Spleen (tissue), 11 donors: ENCODE data around the gene PSMD12. TPM values are rescaled to one million over a fixed set of nuclear protein-coding genes. Genes with fewer than 3 reads are reported as not detected.

Source experiments
- DNase-seq: peaks from one replicate; pipeline ENCODE4 v3.0.0-alpha.2; 2020
- H3K27ac ChIP-seq, 8 donors: fragments of 200-600 bp; sonication (generic) in 7 of 8; 1 replicate in 4 of 8; 2 replicates in 4 of 8; pipeline versions ENCODE4 v1.5.0 to v1.8.0; 2016 to 2021; ENCODE audit warnings: inconsistent platforms in 4 of 8, mild to moderate bottlenecking in 4 of 8, moderate library complexity in 1 of 8
- H3K27me3 ChIP-seq, 7 donors: fragments of 200-600 bp; sonication (generic) in 6 of 7; replicated peaks in 1 of 7; 1 replicate in 4 of 7; 2 replicates in 3 of 7; pipeline versions ENCODE4 v1.5.0 to v1.8.0; 2016 to 2021; ENCODE audit warnings: inconsistent platforms in 3 of 7, mild to moderate bottlenecking in 1 of 7
- H3K36me3 ChIP-seq, 6 donors: fragments of 200-600 bp; sonication (generic) in 5 of 6; 1 replicate in 4 of 6; 2 replicates in 2 of 6; pipeline versions ENCODE4 v1.5.0 to v1.8.0; 2016 to 2021; ENCODE audit warnings: inconsistent platforms in 2 of 6
- H3K4me1 ChIP-seq, 6 donors: fragments of 200-600 bp; sonication (generic) in 5 of 6; 1 replicate in 3 of 6; 2 replicates in 3 of 6; pipeline versions ENCODE4 v1.5.0 to v1.8.0; 2016 to 2021; ENCODE audit warnings: inconsistent platforms in 3 of 6
- H3K4me3 ChIP-seq, 8 donors: fragments of 200-600 bp; sonication (generic) in 7 of 8; 1 replicate in 4 of 8; 2 replicates in 4 of 8; pipeline versions ENCODE4 v1.5.0 to v1.8.0; 2016 to 2021; ENCODE audit warnings: inconsistent platforms in 4 of 8, mild to moderate bottlenecking in 4 of 8, moderate library complexity in 2 of 8
- H3K9me3 ChIP-seq, 8 donors: fragments of 200-600 bp; sonication (generic) in 7 of 8; 1 replicate in 4 of 8; 2 replicates in 4 of 8; pipeline versions ENCODE4 v1.5.0 to v1.8.0; 2016 to 2021; ENCODE audit warnings: inconsistent platforms in 4 of 8
- POLR2A ChIP-seq, 3 donors: fragments of 450-650 bp; IDR thresholded peaks; one replicate each; pipeline ENCODE4 v1.5.1; 2017; ENCODE audit warnings: antibody characterized with exemption in 3 of 3, mild to moderate bottlenecking in 1 of 3
- POLR2AphosphoS5 ChIP-seq, 3 donors: sonication (generic); formaldehyde crosslinking; IDR thresholded peaks; one replicate each; pipeline ENCODE4 v1.5.1; 2017; ENCODE audit warnings: antibody characterized with exemption in 3 of 3
- WGBS, 5 donors: extraction: QIAGEN DNeasy Blood & Tissue Kit in 3 of 5; methylation state at CpG; one replicate each; pipeline versions ENCODE4 v1.1.5 to v1.1.7; 2013 to 2018; 5-methylcytosine and 5-hydroxymethylcytosine counted together
- intact Hi-C: fragments of 100-400 bp; cut with DNase I; formaldehyde crosslinking; loops from one replicate; pipeline ENCODE4 v1.15.0; 2023; ENCODE audit warnings: low total_unique reads
- polyA plus RNA-seq, 3 donors: library from polyadenylated mRNA; stranded (reverse); fragments of 200-250 nt; gene quantifications; one replicate each; pipeline ENCODE4 v1.2.1, GENCODE V29; 2013
- total RNA-seq, 7 donors: library from RNA; depleted of rRNA in 3 of 7; stranded (reverse); fragments of >200 nt in 3 of 7; fragmentation: NEBNext Ultra II Directional in 4 of 7; extraction: Animal tissue kit (Norgen Biotek cat#: 25700) in 4 of 7; gene quantifications; one replicate each; pipeline versions ENCODE4 v1.1.0 to v1.2.1, GENCODE V29; 2016 to 2021
- TF ChIP-seq, protein P1 (sequence below), 11 experiments: fragments of 200-600 bp in 7 of 11; fragments of 450-650 bp in 4 of 11; sonication (generic) in 4 of 11; IDR thresholded peaks in 8 of 11; conservative IDR thresholded peaks in 3 of 11; 1 replicate in 7 of 11; 2 replicates in 4 of 11; pipeline versions ENCODE4 v1.4.0 to v1.8.0; 2016 to 2021; ENCODE audit warnings: antibody characterized with exemption in 11 of 11, inconsistent platforms in 4 of 11, mild to moderate bottlenecking in 1 of 11
- donor health status: healthy with polysubstance abuse.
- donor health status: DM: no; HTN: no; CAD: no; lungs with moderate emphysema.
- donor health status: DM: no; HTN: no; CAD: no.
- donor health status: Bipolar disorder and iron deficiency.
- donor health status: healthy.
- donor health status: DM: no; HTN: no; CAD: no.
- donor health status: DM: yes; HTN: yes; CAD: no.

Gene PSMD12
- total and polyA plus RNA-seq, 10 donors, result 13.8 to 46.4 (median 28.9) TPM

- no peak overlapping the region for H3K27ac ChIP-seq
- no peak overlapping the region for H3K4me3 ChIP-seq
- WGBS, 5 donors, result 95 to 98% (median 96%) methylated on average over 5 of the region's 5 CpGs
- intact Hi-C loops, result no loop called here
- TF ChIP-seq POLR2AphosphoS5 (IDR thresholded peaks at IDR 0.05) (no peak), POLR2A (IDR thresholded peaks at IDR 0.05) (no peak)
- TF ChIP-seq, protein P1, sequence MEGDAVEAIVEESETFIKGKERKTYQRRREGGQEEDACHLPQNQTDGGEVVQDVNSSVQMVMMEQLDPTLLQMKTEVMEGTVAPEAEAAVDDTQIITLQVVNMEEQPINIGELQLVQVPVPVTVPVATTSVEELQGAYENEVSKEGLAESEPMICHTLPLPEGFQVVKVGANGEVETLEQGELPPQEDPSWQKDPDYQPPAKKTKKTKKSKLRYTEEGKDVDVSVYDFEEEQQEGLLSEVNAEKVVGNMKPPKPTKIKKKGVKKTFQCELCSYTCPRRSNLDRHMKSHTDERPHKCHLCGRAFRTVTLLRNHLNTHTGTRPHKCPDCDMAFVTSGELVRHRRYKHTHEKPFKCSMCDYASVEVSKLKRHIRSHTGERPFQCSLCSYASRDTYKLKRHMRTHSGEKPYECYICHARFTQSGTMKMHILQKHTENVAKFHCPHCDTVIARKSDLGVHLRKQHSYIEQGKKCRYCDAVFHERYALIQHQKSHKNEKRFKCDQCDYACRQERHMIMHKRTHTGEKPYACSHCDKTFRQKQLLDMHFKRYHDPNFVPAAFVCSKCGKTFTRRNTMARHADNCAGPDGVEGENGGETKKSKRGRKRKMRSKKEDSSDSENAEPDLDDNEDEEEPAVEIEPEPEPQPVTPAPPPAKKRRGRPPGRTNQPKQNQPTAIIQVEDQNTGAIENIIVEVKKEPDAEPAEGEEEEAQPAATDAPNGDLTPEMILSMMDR (IDR thresholded peaks at IDR 0.05 in 8 of 11, conservative IDR thresholded peaks at IDR 0.05 in 3 of 11), result no peak
- no peaks in the 10 kb centered on the region for H3K36me3 ChIP-seq
- H3K9me3 ChIP-seq, result no peaks in the 10 kb centered on the region
- DNase-seq, result no peak
- peaks cover 0 to 12% (median 3%) of the 10 kb centered on the region in 6 donors for H3K4me1 ChIP-seq
- H3K27me3 ChIP-seq, result no peaks in the 10 kb centered on the region
Measured at GRCh38 chr17:67316781-67317180, 49.6 kb downstream of the PSMD12 start.

- no peaks in the 10 kb centered on the region for H3K36me3 ChIP-seq
- no peaks in the 10 kb centered on the region for H3K9me3 ChIP-seq
- H3K4me1 ChIP-seq, result peaks cover 0 to 14% (median 5%) of the 10 kb centered on the region in 6 donors
- no peak overlapping the region for H3K27ac ChIP-seq
- intact Hi-C loops, result no loop called here
- DNase-seq, result no peak
- H3K27me3 ChIP-seq, result no peaks in the 10 kb centered on the region
- no peak overlapping the region for H3K4me3 ChIP-seq
- TF ChIP-seq, protein P1 (IDR thresholded peaks at IDR 0.05 in 8 of 11, conservative IDR thresholded peaks at IDR 0.05 in 3 of 11), result no peak
- TF ChIP-seq POLR2A (IDR thresholded peaks at IDR 0.05), result no peak
- TF ChIP-seq POLR2AphosphoS5 (IDR thresholded peaks at IDR 0.05), result no peak
Measured at GRCh38 chr17:67315865-67316264, 50.5 kb downstream of the PSMD12 start.

- Histone ChIP-seq H3K27ac (peak overlapping the region in 5 of 8 donors; percentile 44 to 64 (median 59)), H3K4me3 (peak overlapping the region in 1 of 8 donors; percentile 13), H3K36me3 (no peaks in the 10 kb centered on the region), H3K9me3 (no peaks in the 10 kb centered on the region), H3K4me1 (peaks cover 0 to 14% (median 5%) of the 10 kb centered on the region in 6 donors), H3K27me3 (no peaks in the 10 kb centered on the region)
- intact Hi-C loops, result no loop called here
- no peak for DNase-seq
- TF ChIP-seq POLR2AphosphoS5 (IDR thresholded peaks at IDR 0.05) (no peak), POLR2A (IDR thresholded peaks at IDR 0.05) (no peak)
- TF ChIP-seq, protein P1 (IDR thresholded peaks at IDR 0.05 in 8 of 11, conservative IDR thresholded peaks at IDR 0.05 in 3 of 11), result no peak
- WGBS, 5 donors, result 48 to 60% (median 54%) methylated on average over 6 of the region's 6 CpGs
Measured at GRCh38 chr17:67312265-67312664, 54.1 kb downstream of the PSMD12 start.

GRCh38 chr17:67311575-67311974 lies 54.8 kb downstream of the PSMD12 start:
- no peaks in the 10 kb centered on the region for H3K9me3 ChIP-seq
- no peak for DNase-seq
- WGBS, 5 donors, result 72 to 82% (median 77%) methylated on average over 4 of the region's 4 CpGs
- peak overlapping the region in 5 of 8 donors; percentile 44 to 64 (median 59) for H3K27ac ChIP-seq
- H3K4me1 ChIP-seq, result peaks cover 0 to 14% (median 5%) of the 10 kb centered on the region in 6 donors
- intact Hi-C loops, result no loop called here
- no peak overlapping the region for H3K4me3 ChIP-seq
- TF ChIP-seq POLR2A (IDR thresholded peaks at IDR 0.05) (no peak), POLR2AphosphoS5 (IDR thresholded peaks at IDR 0.05) (no peak)
- TF ChIP-seq, protein P1 (IDR thresholded peaks at IDR 0.05 in 8 of 11, conservative IDR thresholded peaks at IDR 0.05 in 3 of 11), result no peak
- no peaks in the 10 kb centered on the region for H3K27me3 ChIP-seq
- H3K36me3 ChIP-seq, result no peaks in the 10 kb centered on the region
